AG04449 (cell line): Measurements from ENCODE around the gene RNASE8.
"Not testable (repeated sequence)": the region's sequence is repeated elsewhere in the genome, so short reads cannot be mapped to it uniquely, and the experiment has no call there.

Experiments used
- CTCF ChIA-PET: fragments of 350-600 bp; formaldehyde crosslinking; extraction: SDS; loops from one replicate; lab custom pipeline; 2021; ENCODE audit warnings: antibody characterized with exemption; lab: Yijun Ruan, JAX
- POLR2A ChIA-PET: fragments of 400-600, 350-600 bp; formaldehyde crosslinking; extraction: SDS; loops from one replicate; lab custom pipeline; 2020; ENCODE audit warnings: antibody characterized with exemption, inconsistent platforms; lab: Yijun Ruan, JAX
- DNase-seq: peaks from one replicate; pipeline ENCODE4 v3.0.0-alpha.2; 2010; ENCODE audit warnings: low read depth, low spot score
- H3K4me3 ChIP-seq: 2 replicates; pipeline ENCODE4 v1.5.1; 2011; ENCODE audit warnings: low read depth, mild to moderate bottlenecking, control low read depth, low read length
- TF ChIP-seq, protein P1 (sequence below): IDR thresholded peaks from one replicate; pipeline ENCODE4 v1.5.1; 2011; ENCODE audit warnings: mild to moderate bottlenecking, moderate library complexity, low read length, control low read depth, inconsistent platforms; ENCODE audit not compliant: insufficient read depth; ENCODE audit errors: missing control alignments

Gene RNASE8, protein sequence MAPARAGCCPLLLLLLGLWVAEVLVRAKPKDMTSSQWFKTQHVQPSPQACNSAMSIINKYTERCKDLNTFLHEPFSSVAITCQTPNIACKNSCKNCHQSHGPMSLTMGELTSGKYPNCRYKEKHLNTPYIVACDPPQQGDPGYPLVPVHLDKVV

DNA sequence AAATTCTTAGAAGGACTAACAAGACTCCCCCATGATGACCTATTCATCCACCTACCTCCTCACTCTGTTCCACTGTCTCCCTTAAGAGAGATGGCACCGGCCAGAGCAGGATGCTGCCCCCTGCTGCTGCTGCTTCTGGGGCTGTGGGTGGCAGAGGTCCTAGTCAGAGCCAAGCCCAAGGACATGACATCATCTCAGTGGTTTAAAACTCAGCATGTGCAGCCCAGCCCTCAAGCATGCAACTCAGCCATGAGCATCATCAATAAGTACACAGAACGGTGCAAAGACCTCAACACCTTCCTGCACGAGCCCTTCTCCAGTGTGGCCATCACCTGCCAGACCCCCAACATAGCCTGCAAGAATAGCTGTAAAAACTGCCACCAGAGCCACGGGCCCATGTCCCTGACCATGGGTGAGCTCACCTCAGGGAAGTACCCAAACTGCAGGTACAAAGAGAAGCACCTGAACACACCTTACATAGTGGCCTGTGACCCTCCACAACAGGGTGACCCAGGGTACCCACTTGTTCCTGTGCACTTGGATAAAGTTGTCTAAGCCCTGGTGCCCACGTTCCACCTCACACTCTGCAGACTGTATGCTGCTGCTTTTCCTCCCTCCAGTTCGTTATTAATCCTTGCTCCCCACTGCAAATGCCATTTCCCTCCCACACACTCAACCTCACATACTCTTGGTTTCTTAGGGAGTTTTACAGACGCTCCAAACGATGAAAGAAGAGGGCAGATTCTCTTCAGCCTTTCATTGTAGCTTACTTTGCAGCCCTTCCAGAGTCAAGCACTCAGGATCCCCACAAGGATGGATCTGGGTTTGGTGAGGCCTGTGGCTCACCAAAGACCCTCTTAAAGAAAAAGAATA, at the start of gene RNASE8:
Gene RNASE8, plus strand, starts transcription at position 20 of the 873 bp plus-strand sequence. Its CDS starts 71 bp downstream, at position 91.
- ChIA-PET POLR2A (interaction anchor here (1.4 kb wide), 1 partner anchor 11 kb away, joined by 3 read pairs; no protein-coding TSS in a partner anchor), CTCF (interaction anchor here (0.6 to 4.7 kb wide), 10 partner anchors 9 to 47 kb away, joined by 3 to 23 read pairs (median 4); partner anchors contain the start of gene RNASE7)

GRCh38 chr14:21009721-21010120, 47.9 kb upstream of the RNASE8 start:
- CTCF ChIA-PET: interaction anchor here (2.3 to 17.1 kb wide), 5 partner anchors 9 to 96 kb away, joined by 6 to 684 read pairs (median 287); partner anchors contain the start of genes RNASE7, SLC39A2 and TMEM253
- H3K4me3 ChIP-seq, DNase-seq, POLR2A ChIA-PET: not testable (repeated sequence)

More for the DNA sequence above, at the start of gene RNASE8:
- H3K4me3 ChIP-seq: no peak within 1 kb of the TSS
- TF ChIP-seq, protein P1, sequence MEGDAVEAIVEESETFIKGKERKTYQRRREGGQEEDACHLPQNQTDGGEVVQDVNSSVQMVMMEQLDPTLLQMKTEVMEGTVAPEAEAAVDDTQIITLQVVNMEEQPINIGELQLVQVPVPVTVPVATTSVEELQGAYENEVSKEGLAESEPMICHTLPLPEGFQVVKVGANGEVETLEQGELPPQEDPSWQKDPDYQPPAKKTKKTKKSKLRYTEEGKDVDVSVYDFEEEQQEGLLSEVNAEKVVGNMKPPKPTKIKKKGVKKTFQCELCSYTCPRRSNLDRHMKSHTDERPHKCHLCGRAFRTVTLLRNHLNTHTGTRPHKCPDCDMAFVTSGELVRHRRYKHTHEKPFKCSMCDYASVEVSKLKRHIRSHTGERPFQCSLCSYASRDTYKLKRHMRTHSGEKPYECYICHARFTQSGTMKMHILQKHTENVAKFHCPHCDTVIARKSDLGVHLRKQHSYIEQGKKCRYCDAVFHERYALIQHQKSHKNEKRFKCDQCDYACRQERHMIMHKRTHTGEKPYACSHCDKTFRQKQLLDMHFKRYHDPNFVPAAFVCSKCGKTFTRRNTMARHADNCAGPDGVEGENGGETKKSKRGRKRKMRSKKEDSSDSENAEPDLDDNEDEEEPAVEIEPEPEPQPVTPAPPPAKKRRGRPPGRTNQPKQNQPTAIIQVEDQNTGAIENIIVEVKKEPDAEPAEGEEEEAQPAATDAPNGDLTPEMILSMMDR: peak; percentile 36
- DNase-seq: no peak

DNA sequence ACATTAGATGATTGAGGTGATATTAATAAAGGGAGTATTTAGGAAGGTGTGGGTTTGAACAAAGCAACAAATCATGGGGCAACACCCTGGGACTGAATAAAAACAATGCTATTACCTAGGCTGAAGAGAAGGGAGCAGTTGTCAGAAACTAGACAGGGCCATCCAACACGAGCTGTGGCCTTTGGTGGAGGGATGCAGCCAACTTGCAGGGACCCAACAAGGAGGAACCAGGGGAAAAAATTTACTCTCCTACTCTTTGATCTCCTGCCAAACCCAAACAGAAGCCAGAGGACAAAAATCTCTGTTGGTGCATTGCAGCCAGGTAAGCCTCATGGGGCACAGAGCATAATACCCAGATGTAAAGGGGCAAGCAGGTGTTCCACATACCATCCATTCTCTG, 46.5 kb upstream of the RNASE8 start:
- POLR2A ChIA-PET: no interaction called here
- TF ChIP-seq, protein P1: no peak

GRCh38 chr14:21014761-21015190, 42.8 kb upstream of the RNASE8 start:
- POLR2A ChIA-PET: interaction anchor here (0.5 to 1.9 kb wide), 6 partner anchors 25 to 541 kb away, joined by 3 to 10 read pairs (median 4); no protein-coding TSS in a partner anchor
- no peak overlapping the region for H3K4me3 ChIP-seq
- TF ChIP-seq, protein P1: peak; percentile 82
- CTCF ChIA-PET: interaction anchor here (0.6 to 17.1 kb wide), 43 partner anchors 9 to 460 kb away, joined by 3 to 684 read pairs (median 6); partner anchors contain the start of genes ARHGEF40, NDRG2, OR5AU1 and RNASE13
- peak; percentile 23 for DNase-seq

More for the DNA sequence above, 46.5 kb upstream of the RNASE8 start:
- CTCF ChIA-PET: interaction anchor here (1.3 to 17.1 kb wide), 10 partner anchors 9 to 95 kb away, joined by 4 to 684 read pairs (median 164); partner anchors contain the start of genes RNASE13, RNASE7, SLC39A2 and TMEM253
- no peak for DNase-seq
- no peak overlapping the region for H3K4me3 ChIP-seq

GRCh38 chr14:21015312-21015711, 42.3 kb upstream of the RNASE8 start:
- CTCF ChIA-PET: interaction anchor here (0.6 to 17.1 kb wide), 38 partner anchors 9 to 460 kb away, joined by 3 to 684 read pairs (median 8); partner anchors contain the start of genes ARHGEF40, NDRG2, OR5AU1 and RNASE13
- POLR2A ChIA-PET: interaction anchor here (1.1 to 1.9 kb wide), 5 partner anchors 25 to 89 kb away, joined by 3 to 10 read pairs (median 3); no protein-coding TSS in a partner anchor
- TF ChIP-seq, protein P1: no peak
- no peak overlapping the region for H3K4me3 ChIP-seq
- no peak for DNase-seq

DNA sequence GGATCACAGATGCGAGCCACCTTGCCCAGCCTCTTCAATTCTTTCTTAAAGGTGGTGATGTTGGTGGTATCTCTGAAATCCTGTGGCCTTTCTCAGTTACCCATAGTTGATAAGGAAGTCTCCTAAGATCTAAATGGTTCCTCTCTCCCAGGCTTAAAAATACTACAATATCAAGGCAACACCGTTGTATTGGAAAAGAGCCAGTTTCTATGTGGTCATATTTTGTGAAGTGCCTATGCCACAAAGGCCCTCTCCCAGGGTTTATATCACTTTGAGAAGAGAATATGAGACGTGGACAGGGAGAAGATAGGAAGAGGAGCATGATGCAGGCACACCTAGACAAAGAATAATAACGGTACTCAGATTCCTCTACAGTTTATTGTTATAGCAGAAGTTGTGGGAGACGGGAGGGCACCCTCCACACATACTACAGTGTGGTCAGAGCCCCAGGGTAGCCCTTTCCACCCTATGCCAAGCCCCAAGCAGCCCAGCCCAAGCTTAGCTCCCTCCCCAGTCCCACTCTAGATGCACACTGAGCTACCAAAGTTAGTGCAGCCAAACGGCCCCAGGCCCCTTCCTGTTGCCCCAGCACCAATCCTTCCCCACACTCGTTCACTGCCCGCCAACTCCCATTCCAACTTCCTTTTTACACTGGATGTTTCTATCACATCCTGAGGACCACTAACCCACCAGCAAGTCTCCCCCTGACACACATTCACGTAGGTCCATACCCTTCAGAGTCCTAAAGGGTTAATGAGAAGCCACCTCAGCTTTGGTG, 41.0 kb upstream of the RNASE8 start:
- no peak for DNase-seq
- no peak overlapping the region for H3K4me3 ChIP-seq
- ChIA-PET CTCF (interaction anchor here (0.7 to 17.1 kb wide), 13 partner anchors 15 to 121 kb away, joined by 3 to 684 read pairs (median 137); partner anchors contain the start of genes ARHGEF40, RNASE13, RNASE7 and RNASE8), POLR2A (interaction anchor here (0.7 kb wide), 1 partner anchor 55 kb away, joined by 3 read pairs; no protein-coding TSS in a partner anchor)
- TF ChIP-seq, protein P1: no peak
